Vagina (tissue), 2 donors: ENCODE data around the gene RANBP17. TPM values are rescaled to one million over a fixed set of nuclear protein-coding genes. Genes with fewer than 3 reads are reported as not detected.

Experiments
- DNase-seq, 2 donors: peaks; one replicate each; pipeline ENCODE4 v3.0.0-alpha.2; 2017; ENCODE audit errors: extremely low spot score in 2 of 2
- H3K27ac ChIP-seq: fragments of 200-600 bp; sonication (generic); one replicate; pipeline ENCODE4 v1.5.1; 2019
- H3K27me3 ChIP-seq: fragments of 200-600 bp; sonication (generic); one replicate; pipeline ENCODE4 v1.5.1; 2019
- H3K36me3 ChIP-seq, 2 donors: fragments of 200-600 bp; sonication (generic); one replicate each; pipeline ENCODE4 v1.5.1; 2017 to 2019
- H3K4me1 ChIP-seq: fragments of 200-600 bp; sonication (generic); one replicate; pipeline ENCODE4 v1.5.1; 2019
- H3K4me3 ChIP-seq, 2 donors: fragments of 200-600 bp; sonication (generic); 1 replicate in 1 of 2; 2 replicates in 1 of 2; pipeline ENCODE4 v1.5.1; 2016 to 2019
- H3K9me3 ChIP-seq: fragments of 200-600 bp; sonication (generic); one replicate; pipeline ENCODE4 v1.5.1; 2019
- CTCF ChIP-seq, 3 experiments: fragments of 450-650 bp in 2 of 3; fragments of 200-600 bp in 1 of 3; sonication (generic) in 1 of 3; IDR thresholded peaks; one replicate each; pipeline ENCODE4 v1.5.1; 2017 to 2019; ENCODE audit warnings: antibody characterized with exemption in 3 of 3, mild to moderate bottlenecking in 2 of 3, moderate library complexity in 2 of 3
- POLR2A ChIP-seq, 2 donors: fragments of 450-650 bp; IDR thresholded peaks; one replicate each; pipeline ENCODE4 v1.6.1; 2017; ENCODE audit warnings: antibody characterized with exemption in 2 of 2, mild to moderate bottlenecking in 2 of 2, moderate library complexity in 2 of 2
- POLR2AphosphoS5 ChIP-seq, 2 donors: sonication (generic); formaldehyde crosslinking; IDR thresholded peaks; one replicate each; pipeline ENCODE4 v1.9.0; 2017; ENCODE audit warnings: antibody characterized with exemption in 2 of 2, mild to moderate bottlenecking in 2 of 2, low read depth in 1 of 2; ENCODE audit not compliant: insufficient read depth in 1 of 2
- intact Hi-C: fragments of 100-400 bp; cut with DNase I; formaldehyde crosslinking; loops from one replicate; pipeline ENCODE4 v1.15.1; 2023
- total RNA-seq: library from RNA; depleted of rRNA; stranded (reverse); fragments of >200 nt; gene quantifications from one replicate; pipeline ENCODE4 v1.2.3, GENCODE V29; 2016

Gene RANBP17
- total RNA-seq, 1 donor from 2014 or later, result 5.4 TPM

- intact Hi-C loops, result no loop called here
- Histone ChIP-seq H3K4me1 (peaks cover 46% of the 10 kb centered on the region), H3K27ac (no peak within 1 kb of the TSS), H3K36me3 (no peaks in the 10 kb centered on the region), H3K9me3 (no peaks in the 10 kb centered on the region), H3K4me3 (no peak within 1 kb of the TSS), H3K27me3 (peaks cover 15% of the 10 kb centered on the region)
- TF ChIP-seq CTCF (IDR thresholded peaks at IDR 0.05) (no peak), POLR2A (IDR thresholded peaks at IDR 0.05) (no peak), POLR2AphosphoS5 (IDR thresholded peaks at IDR 0.05; ENCODE audit: insufficient read depth in 1 of 2, low read depth in 1 of 2) (no peak)
- no peak for DNase-seq
These were observed 446.8 kb downstream of the RANBP17 start, which contains the start of gene TLX3 for GRCh38 chr5:171308453-171309275. TSS of gene TLX3 (plus strand) at chr5:171309248. CDS start at chr5:171309366, 118 bp downstream.

- H3K4me3 ChIP-seq, result no peak overlapping the region
These were observed 447.7 kb downstream of the RANBP17 start for GRCh38 chr5:171309276-171310211.

GRCh38 chr5:171310212-171310818 is 448.5 kb downstream of the RANBP17 start:
- H3K4me1 ChIP-seq, result peaks cover 57% of the 10 kb centered on the region
- H3K27ac ChIP-seq, result no peak overlapping the region
- no peaks in the 10 kb centered on the region for H3K36me3 ChIP-seq
- TF ChIP-seq POLR2A (IDR thresholded peaks at IDR 0.05) (no peak), CTCF (IDR thresholded peaks at IDR 0.05) (no peak), POLR2AphosphoS5 (IDR thresholded peaks at IDR 0.05; ENCODE audit: insufficient read depth in 1 of 2, low read depth in 1 of 2) (no peak)
- H3K4me3 ChIP-seq, result no peak overlapping the region
- intact Hi-C loops, result no loop called here
- no peak for DNase-seq
- H3K9me3 ChIP-seq, result no peaks in the 10 kb centered on the region
- H3K27me3 ChIP-seq, result peaks cover 18% of the 10 kb centered on the region

More at GRCh38 chr5:171309276-171310211, 447.7 kb downstream of the RANBP17 start:
- intact Hi-C loops, result no loop called here
- Histone ChIP-seq H3K27ac (no peak overlapping the region), H3K4me1 (peaks cover 49% of the 10 kb centered on the region), H3K27me3 (peaks cover 15% of the 10 kb centered on the region), H3K9me3 (no peaks in the 10 kb centered on the region), H3K36me3 (no peaks in the 10 kb centered on the region)
- DNase-seq, result no peak
- TF ChIP-seq POLR2A (IDR thresholded peaks at IDR 0.05) (no peak), POLR2AphosphoS5 (IDR thresholded peaks at IDR 0.05; ENCODE audit: insufficient read depth in 1 of 2, low read depth in 1 of 2) (no peak), CTCF (IDR thresholded peaks at IDR 0.05) (no peak)

- H3K4me1 ChIP-seq, result peaks cover 62% of the 10 kb centered on the region
- no peaks in the 10 kb centered on the region for H3K9me3 ChIP-seq
- TF ChIP-seq POLR2A (IDR thresholded peaks at IDR 0.05) (no peak), CTCF (IDR thresholded peaks at IDR 0.05) (no peak), POLR2AphosphoS5 (IDR thresholded peaks at IDR 0.05; ENCODE audit: insufficient read depth in 1 of 2, low read depth in 1 of 2) (no peak)
- H3K36me3 ChIP-seq, result no peaks in the 10 kb centered on the region
- H3K4me3 ChIP-seq, result no peak overlapping the region
- H3K27ac ChIP-seq, result no peak overlapping the region
- no peak for DNase-seq
- intact Hi-C loops, result no loop called here
- peaks cover 24% of the 10 kb centered on the region for H3K27me3 ChIP-seq
These were observed 449.1 kb downstream of the RANBP17 start for GRCh38 chr5:171310819-171311321.
